Keratinocyte (primary cell): ENCODE data around the gene TUBB8. TPM values are rescaled to one million over a fixed set of nuclear protein-coding genes. Genes with fewer than 3 reads are reported as not detected.
A peak's percentile ranks its signal among the peaks of the same experiment; 100 is the strongest.

Experiments used
- DNase-seq: peaks from one replicate; pipeline ENCODE4 v3.0.0-alpha.2; 2011; ENCODE audit warnings: low read depth, missing footprints, low spot score
- FAIRE-seq: peaks from 2 replicates; lab custom pipeline; 2011; peaks lifted over from hg19 to GRCh38; lab: Jason Lieb, UNC
- H2AFZ ChIP-seq: 2 replicates; pipeline ENCODE4 v1.6.0; 2012; ENCODE audit warnings: low read length, control low read depth, inconsistent platforms; ENCODE audit not compliant: control insufficient read depth
- H3K27ac ChIP-seq: 2 replicates; pipeline ENCODE4 v1.5.1; 2011; ENCODE audit warnings: low read length; ENCODE audit not compliant: control insufficient read depth, insufficient read depth
- H3K27me3 ChIP-seq: 3 replicates; pipeline ENCODE4 v1.6.0; 2011; ENCODE audit warnings: low read length; ENCODE audit not compliant: control insufficient read depth, insufficient read depth; ENCODE audit errors: extremely low read depth
- H3K36me3 ChIP-seq, 2 experiments: 2 replicates in 1 of 2; 3 replicates in 1 of 2; pipeline ENCODE4 v1.5.1; 2011; ENCODE audit warnings: low read length in 2 of 2, mild to moderate bottlenecking in 1 of 2; ENCODE audit not compliant: control insufficient read depth in 2 of 2, insufficient read depth in 2 of 2; ENCODE audit errors: extremely low read depth in 1 of 2
- H3K4me1 ChIP-seq: 3 replicates; pipeline ENCODE4 v1.5.1; 2011; ENCODE audit warnings: low read length; ENCODE audit not compliant: control insufficient read depth, insufficient read depth; ENCODE audit errors: extremely low read depth
- H3K4me2 ChIP-seq: 3 replicates; pipeline ENCODE4 v1.6.0; 2011; ENCODE audit warnings: low read depth, low read length; ENCODE audit not compliant: control insufficient read depth, insufficient read depth; ENCODE audit errors: extremely low read depth
- H3K4me3 ChIP-seq, 3 experiments: fragments of 200-600 bp in 1 of 3; sonication (generic) in 1 of 3; 2 replicates in 2 of 3; 3 replicates in 1 of 3; pipeline ENCODE4 v1.5.1; 2011 to 2016; ENCODE audit warnings: low read length in 3 of 3, mild to moderate bottlenecking in 3 of 3, control low read depth in 2 of 3, inconsistent platforms in 1 of 3, low read depth in 1 of 3, mixed read lengths in 1 of 3, mixed run types in 1 of 3, moderate library complexity in 1 of 3; ENCODE audit not compliant: control insufficient read depth in 2 of 3, insufficient read depth in 2 of 3; ENCODE audit errors: extremely low read depth in 1 of 3
- H3K79me2 ChIP-seq: 2 replicates; pipeline ENCODE4 v1.6.0; 2012; ENCODE audit warnings: low read length; ENCODE audit not compliant: control insufficient read depth, insufficient read depth
- H3K9ac ChIP-seq: 3 replicates; pipeline ENCODE4 v1.6.0; 2011; ENCODE audit warnings: low read length; ENCODE audit not compliant: control insufficient read depth, insufficient read depth; ENCODE audit errors: extremely low read depth
- H3K9me1 ChIP-seq: 3 replicates; pipeline ENCODE4 v1.6.0; 2011; ENCODE audit warnings: low read length; ENCODE audit not compliant: control insufficient read depth, insufficient read depth; ENCODE audit errors: extremely low read depth
- H3K9me3 ChIP-seq: 2 replicates; pipeline ENCODE4 v1.5.1; 2012; ENCODE audit warnings: low read depth, low read length; ENCODE audit not compliant: control insufficient read depth
- H4K20me1 ChIP-seq: 3 replicates; pipeline ENCODE4 v1.6.0; 2011; ENCODE audit warnings: low read length; ENCODE audit not compliant: control insufficient read depth, insufficient read depth; ENCODE audit errors: extremely low read depth
- CTCF ChIP-seq, 3 experiments: IDR thresholded peaks in 1 of 3; conservative IDR thresholded peaks in 1 of 3; optimal IDR thresholded peaks in 1 of 3; 2 replicates in 2 of 3; 3 replicates in 1 of 3; pipeline versions ENCODE3 to v1.5.1; 2011; ENCODE audit warnings: low read length in 3 of 3, mild to moderate bottlenecking in 3 of 3, moderate library complexity in 2 of 3, control low read depth in 1 of 3, inconsistent platforms in 1 of 3; ENCODE audit not compliant: insufficient read depth in 2 of 3; ENCODE audit errors: extremely low read depth in 1 of 3
- EZH2 ChIP-seq: IDR thresholded peaks from one replicate; pipeline ENCODE4 v1.6.1; 2012; ENCODE audit warnings: inconsistent platforms, mild to moderate bottlenecking, low read length, moderate library complexity
- dilution Hi-C: fragments of 300-500 bp; cut with MboI; formaldehyde crosslinking; loops from one replicate; pipeline ENCODE4 v1.7.0; 2020; ENCODE audit warnings: low sequenced_read_pairs; ENCODE audit not compliant: extremely low pct_ligation_motif_present
- polyA plus RNA-seq, 5 experiments: library from polyadenylated mRNA; depleted of rRNA in 3 of 5; stranded (reverse) in 3 of 5; stranded (forward) in 1 of 5; unstranded in 1 of 5; fragments of >200 nt; gene quantifications; 1 replicate in 1 of 5; 2 replicates in 3 of 5; 3 replicates in 1 of 5; pipeline versions ENCODE4 v1.2.1 to v1.2.3, GENCODE V29; 2011 to 2012; ENCODE audit warnings: missing spikeins in 2 of 5, low read depth in 1 of 5, low replicate concordance in 1 of 5

TUBB8 gene
- polyA plus RNA-seq, 1 donor (not counting 4 experiments of a cell fraction or from before 2014, with no cell fraction given), result 0.10 TPM

- H3K4me1 ChIP-seq, result peaks cover 4% of the 10 kb centered on the region
- H3K9me1 ChIP-seq, result no peaks in the 10 kb centered on the region
- no peak overlapping the region for H3K4me2 ChIP-seq
- no peak for TF ChIP-seq EZH2
- no peak for TF ChIP-seq CTCF (optimal IDR thresholded peaks at IDR 0.05 in 1 of 3, IDR thresholded peaks at IDR 0.05 in 1 of 3, conservative IDR thresholded peaks at IDR 0.05 in 1 of 3; ENCODE audit: extremely low read depth in 1 of 3, insufficient read depth in 2 of 3, low read length in 3 of 3)
- no peaks in the 10 kb centered on the region for H4K20me1 ChIP-seq
- no peaks in the 10 kb centered on the region for H3K79me2 ChIP-seq
- H3K9ac ChIP-seq, result no peak overlapping the region
- FAIRE-seq (no peak), DNase-seq (no peak)
- no peaks in the 10 kb centered on the region for H3K9me3 ChIP-seq
- no peaks in the 10 kb centered on the region for H3K36me3 ChIP-seq
- dilution Hi-C loops, result no loop called here
- H3K27ac ChIP-seq, result no peak overlapping the region
- H3K4me3 ChIP-seq, result no peak overlapping the region
- peak overlapping the region; percentile 30 for H2AFZ ChIP-seq
- no peaks in the 10 kb centered on the region for H3K27me3 ChIP-seq
These were observed 38.3 kb upstream of the TUBB8 start for GRCh38 chr10:87177-88080.

- no peaks in the 10 kb centered on the region for H3K9me1 ChIP-seq
- H3K9ac ChIP-seq, result no peak overlapping the region
- H3K79me2 ChIP-seq, result no peaks in the 10 kb centered on the region
- FAIRE-seq (no peak), DNase-seq (no peak)
- dilution Hi-C loops, result no loop called here
- H4K20me1 ChIP-seq, result no peaks in the 10 kb centered on the region
- no peaks in the 10 kb centered on the region for H3K9me3 ChIP-seq
- peaks cover 3% of the 10 kb centered on the region for H3K4me1 ChIP-seq
- H3K27me3 ChIP-seq, result no peaks in the 10 kb centered on the region
- H3K4me3 ChIP-seq, result no peak overlapping the region
- H3K27ac ChIP-seq, result no peak overlapping the region
- no peak overlapping the region for H3K4me2 ChIP-seq
- no peaks in the 10 kb centered on the region for H3K36me3 ChIP-seq
- TF ChIP-seq EZH2 (no peak), CTCF (optimal IDR thresholded peaks at IDR 0.05 in 1 of 3, IDR thresholded peaks at IDR 0.05 in 1 of 3, conservative IDR thresholded peaks at IDR 0.05 in 1 of 3; ENCODE audit: extremely low read depth in 1 of 3, insufficient read depth in 2 of 3, low read length in 3 of 3) (no peak)
- no peak overlapping the region for H2AFZ ChIP-seq
These were observed 36.9 kb upstream of the TUBB8 start for GRCh38 chr10:86031-86430.
